HS-27A (cell line): ENCODE measurements around the gene UNKL.

Source experiments
- DNase-seq: peaks from one replicate; pipeline ENCODE4 v3.0.0-alpha.2; 2012; ENCODE audit warnings: low read depth, missing footprints

UNKL gene

GRCh38 chr16:1431497-1432270, 17.2 kb upstream of the UNKL start:
- no peak for DNase-seq

GRCh38 chr16:1430759-1431496, 16.4 kb upstream of the UNKL start, which contains the start of gene PERCC1:
PERCC1 (plus strand) TSS chr16:1431078; CDS start chr16:1432594, 1,516 bp downstream.
- DNase-seq, result no peak

GRCh38 chr16:1430214-1430758, 15.8 kb upstream of the UNKL start:
- DNase-seq, result no peak

GRCh38 chr16:1429631-1430030, 15.1 kb upstream of the UNKL start:
- DNase-seq, result no peak

- DNase-seq, result no peak
Observed at GRCh38 chr16:1429012-1429411, 14.5 kb upstream of the UNKL start.

GRCh38 chr16:1428511-1428910, 14.0 kb upstream of the UNKL start:
- no peak for DNase-seq

GRCh38 chr16:1427473-1428461, 13.3 kb upstream of the UNKL start:
- no peak for DNase-seq

- DNase-seq, result no peak
Observed at GRCh38 chr16:1426734-1427471, 12.4 kb upstream of the UNKL start.

- DNase-seq, result no peak
Observed at GRCh38 chr16:1425616-1426370, 11.3 kb upstream of the UNKL start.

- DNase-seq, result no peak
Observed at GRCh38 chr16:1424028-1424427, 9.5 kb upstream of the UNKL start.

- no peak for DNase-seq
Observed at GRCh38 chr16:1422076-1422475, 7.6 kb upstream of the UNKL start.

GRCh38 chr16:1420111-1420539, 5.6 kb upstream of the UNKL start:
- no peak for DNase-seq

- DNase-seq, result no peak
Observed at GRCh38 chr16:1416521-1416941, 2.0 kb upstream of the UNKL start.

GRCh38 chr16:1413684-1414531, 596 bp downstream of the UNKL start:
- no peak for DNase-seq

- no peak for DNase-seq
Observed at GRCh38 chr16:1412847-1413246, 1.7 kb downstream of the UNKL start.

GRCh38 chr16:1408171-1408837, 6.2 kb downstream of the UNKL start:
- peak; percentile 48 for DNase-seq

GRCh38 chr16:1407753-1408152, 6.8 kb downstream of the UNKL start:
- no peak for DNase-seq

- DNase-seq, result no peak
Observed at GRCh38 chr16:1403733-1404132, 10.8 kb downstream of the UNKL start.

- no peak for DNase-seq
Observed at GRCh38 chr16:1403036-1403435, 11.5 kb downstream of the UNKL start.
